ENCODE data around the gene ING3.

- TF ChIP-seq, protein P1, sequence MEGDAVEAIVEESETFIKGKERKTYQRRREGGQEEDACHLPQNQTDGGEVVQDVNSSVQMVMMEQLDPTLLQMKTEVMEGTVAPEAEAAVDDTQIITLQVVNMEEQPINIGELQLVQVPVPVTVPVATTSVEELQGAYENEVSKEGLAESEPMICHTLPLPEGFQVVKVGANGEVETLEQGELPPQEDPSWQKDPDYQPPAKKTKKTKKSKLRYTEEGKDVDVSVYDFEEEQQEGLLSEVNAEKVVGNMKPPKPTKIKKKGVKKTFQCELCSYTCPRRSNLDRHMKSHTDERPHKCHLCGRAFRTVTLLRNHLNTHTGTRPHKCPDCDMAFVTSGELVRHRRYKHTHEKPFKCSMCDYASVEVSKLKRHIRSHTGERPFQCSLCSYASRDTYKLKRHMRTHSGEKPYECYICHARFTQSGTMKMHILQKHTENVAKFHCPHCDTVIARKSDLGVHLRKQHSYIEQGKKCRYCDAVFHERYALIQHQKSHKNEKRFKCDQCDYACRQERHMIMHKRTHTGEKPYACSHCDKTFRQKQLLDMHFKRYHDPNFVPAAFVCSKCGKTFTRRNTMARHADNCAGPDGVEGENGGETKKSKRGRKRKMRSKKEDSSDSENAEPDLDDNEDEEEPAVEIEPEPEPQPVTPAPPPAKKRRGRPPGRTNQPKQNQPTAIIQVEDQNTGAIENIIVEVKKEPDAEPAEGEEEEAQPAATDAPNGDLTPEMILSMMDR (conservative IDR thresholded peaks at IDR 0.05; ENCODE audit: low read length) = no peak
- TF ChIP-seq EZH2phosphoT487 (IDR thresholded peaks at IDR 0.05; ENCODE audit: borderline replicate concordance, low read depth, low read length) = no peak
Measured at GRCh38 chr7:120992272-120992964, 41.8 kb downstream of the ING3 start.

All from OCI-LY7 (cell line).